BLaER1 (cell line): Measurements from ENCODE around the gene EIF4E1B.

ENCODE experiments used
- H3K27ac ChIP-seq: shearing (Covaris generic); formaldehyde crosslinking; 2 replicates; pipeline ENCODE4 v1.8.1; 2022
- H3K27me3 ChIP-seq: shearing (Covaris generic); formaldehyde crosslinking; 2 replicates; pipeline ENCODE4 v1.8.1; 2022
- H3K36me3 ChIP-seq: shearing (Covaris generic); formaldehyde crosslinking; 2 replicates; pipeline ENCODE4 v1.8.1; 2022
- H3K4me1 ChIP-seq: shearing (Covaris generic); formaldehyde crosslinking; 2 replicates; pipeline ENCODE4 v1.8.1; 2022
- H3K4me2 ChIP-seq: shearing (Covaris generic); formaldehyde crosslinking; 2 replicates; pipeline ENCODE4 v1.8.1; 2022
- H3K4me3 ChIP-seq: shearing (Covaris generic); formaldehyde crosslinking; 2 replicates; pipeline ENCODE4 v1.8.1; 2022
- H3K9ac ChIP-seq: shearing (Covaris generic); formaldehyde crosslinking; 2 replicates; pipeline ENCODE4 v1.8.1; 2022
- H3K9me3 ChIP-seq: shearing (Covaris generic); formaldehyde crosslinking; 2 replicates; pipeline ENCODE4 v1.8.1; 2022
- H4K20me1 ChIP-seq: shearing (Covaris generic); formaldehyde crosslinking; 2 replicates; pipeline ENCODE4 v1.8.1; 2022
- Cebpa-rat ChIP-seq: shearing (Covaris generic); IDR thresholded peaks from 2 replicates; pipeline ENCODE4 v1.8.1; 2022

EIF4E1B gene

GRCh38 chr5:176671890-176672747 is 41.6 kb downstream of the EIF4E1B start:
- peaks cover 4% of the 10 kb centered on the region; the same call in 1 of the 2 replicates for H3K27me3 ChIP-seq
- no peak overlapping the region for H3K4me2 ChIP-seq
- TF ChIP-seq Cebpa-rat, result no peak

GRCh38 chr5:176673651-176674583 is 43.4 kb downstream of the EIF4E1B start:
- Histone ChIP-seq H3K36me3 (no peaks in the 10 kb centered on the region), H3K4me1 (peaks cover 50% of the 10 kb centered on the region), H4K20me1 (peaks cover 20% of the 10 kb centered on the region; the same call in 1 of the 2 replicates), H3K9me3 (no peaks in the 10 kb centered on the region), H3K27me3 (peaks cover 4% of the 10 kb centered on the region; the same call in 1 of the 2 replicates), H3K4me2 (peak overlapping the region; percentile 78), H3K9ac (no peak overlapping the region), H3K27ac (no peak overlapping the region), H3K4me3 (no peak overlapping the region)
- TF ChIP-seq Cebpa-rat, result no peak

More at GRCh38 chr5:176671890-176672747, 41.6 kb downstream of the EIF4E1B start:
- Histone ChIP-seq H3K4me1 (peaks cover 37% of the 10 kb centered on the region), H3K27ac (no peak overlapping the region), H3K9ac (no peak overlapping the region), H3K4me3 (no peak overlapping the region), H3K9me3 (no peaks in the 10 kb centered on the region), H4K20me1 (peaks cover 20% of the 10 kb centered on the region; the same call in 1 of the 2 replicates), H3K36me3 (no peaks in the 10 kb centered on the region)

- peaks cover 20% of the 10 kb centered on the region; the same call in 1 of the 2 replicates for H4K20me1 ChIP-seq
- H3K4me3 ChIP-seq, result no peak overlapping the region
- H3K27ac ChIP-seq, result no peak overlapping the region
- peaks cover 50% of the 10 kb centered on the region for H3K4me1 ChIP-seq
- H3K9ac ChIP-seq, result no peak overlapping the region
- peaks cover 8% of the 10 kb centered on the region for H3K27me3 ChIP-seq
- H3K4me2 ChIP-seq, result peak overlapping the region; percentile 78
- no peaks in the 10 kb centered on the region for H3K9me3 ChIP-seq
- H3K36me3 ChIP-seq, result no peaks in the 10 kb centered on the region
- TF ChIP-seq Cebpa-rat, result no peak
Measured at GRCh38 chr5:176674799-176675198, 44.3 kb downstream of the EIF4E1B start.

- peaks cover 18% of the 10 kb centered on the region for H3K27me3 ChIP-seq
- H3K4me2 ChIP-seq, result peak overlapping the region; percentile 78
- no peak overlapping the region for H3K27ac ChIP-seq
- no peaks in the 10 kb centered on the region for H3K36me3 ChIP-seq
- peaks cover 20% of the 10 kb centered on the region; the same call in 1 of the 2 replicates for H4K20me1 ChIP-seq
- no peak overlapping the region for H3K4me3 ChIP-seq
- TF ChIP-seq Cebpa-rat, result no peak
- H3K9me3 ChIP-seq, result no peaks in the 10 kb centered on the region
- peaks cover 50% of the 10 kb centered on the region for H3K4me1 ChIP-seq
- H3K9ac ChIP-seq, result no peak overlapping the region
Measured at GRCh38 chr5:176675676-176676360, 45.3 kb downstream of the EIF4E1B start.

- no peak for TF ChIP-seq Cebpa-rat
- Histone ChIP-seq H3K9ac (no peak overlapping the region), H3K4me1 (peaks cover 50% of the 10 kb centered on the region), H4K20me1 (peaks cover 20% of the 10 kb centered on the region; the same call in 1 of the 2 replicates), H3K36me3 (no peaks in the 10 kb centered on the region), H3K27ac (no peak overlapping the region), H3K4me2 (peak overlapping the region; percentile 78), H3K9me3 (no peaks in the 10 kb centered on the region), H3K27me3 (peaks cover 20% of the 10 kb centered on the region), H3K4me3 (no peak overlapping the region)
Measured at GRCh38 chr5:176676361-176676824, 45.9 kb downstream of the EIF4E1B start.

- peaks cover 20% of the 10 kb centered on the region; the same call in 1 of the 2 replicates for H4K20me1 ChIP-seq
- TF ChIP-seq Cebpa-rat, result no peak
- H3K27ac ChIP-seq, result no peak overlapping the region
- H3K9ac ChIP-seq, result no peak overlapping the region
- peaks cover 50% of the 10 kb centered on the region for H3K4me1 ChIP-seq
- H3K4me3 ChIP-seq, result no peak overlapping the region
- H3K36me3 ChIP-seq, result no peaks in the 10 kb centered on the region
- peak overlapping the region; percentile 78 for H3K4me2 ChIP-seq
- no peaks in the 10 kb centered on the region for H3K9me3 ChIP-seq
- H3K27me3 ChIP-seq, result peaks cover 17% of the 10 kb centered on the region
Measured at GRCh38 chr5:176677209-176677939, 46.9 kb downstream of the EIF4E1B start.

GRCh38 chr5:176678584-176678983 is 48.1 kb downstream of the EIF4E1B start:
- Histone ChIP-seq H3K36me3 (no peaks in the 10 kb centered on the region), H4K20me1 (peaks cover 20% of the 10 kb centered on the region; the same call in 1 of the 2 replicates), H3K9me3 (no peaks in the 10 kb centered on the region), H3K9ac (no peak overlapping the region), H3K4me3 (no peak overlapping the region), H3K27me3 (peaks cover 17% of the 10 kb centered on the region), H3K27ac (no peak overlapping the region), H3K4me1 (peaks cover 48% of the 10 kb centered on the region), H3K4me2 (no peak overlapping the region)
- no peak for TF ChIP-seq Cebpa-rat

- H3K4me3 ChIP-seq, result no peak overlapping the region
- no peak overlapping the region for H3K4me2 ChIP-seq
Measured at GRCh38 chr5:176679365-176680225, 49.1 kb downstream of the EIF4E1B start.

More at GRCh38 chr5:176679365-176680225, 49.1 kb downstream of the EIF4E1B start:
- no peak overlapping the region for H3K27ac ChIP-seq
- H3K4me1 ChIP-seq, result peaks cover 38% of the 10 kb centered on the region
- H3K36me3 ChIP-seq, result no peaks in the 10 kb centered on the region
- H3K9ac ChIP-seq, result no peak overlapping the region
- H3K9me3 ChIP-seq, result peaks cover 3% of the 10 kb centered on the region
- peaks cover 17% of the 10 kb centered on the region for H3K27me3 ChIP-seq
- peaks cover 14% of the 10 kb centered on the region; the same call in 1 of the 2 replicates for H4K20me1 ChIP-seq
- no peak for TF ChIP-seq Cebpa-rat
